SK-N-MC (cell line): ENCODE data around the gene SPATA31E1.
A peak's percentile ranks its signal among the peaks of the same experiment; 100 is the strongest.
"Not testable (repeated sequence)": the region's sequence is repeated elsewhere in the genome, so short reads cannot be mapped to it uniquely, and the experiment has no call there.

Experiments used
- DNase-seq: peaks from one replicate; pipeline ENCODE4 v3.0.0-alpha.2; 2011; ENCODE audit warnings: low read depth, low spot score
- H3K27ac ChIP-seq: fragments of 200-600 bp; sonication (generic); 2 replicates; pipeline ENCODE4 v1.5.1; 2016; ENCODE audit warnings: mixed run types
- H3K36me3 ChIP-seq: fragments of 200-600 bp; sonication (generic); 2 replicates; pipeline ENCODE4 v1.6.1; 2017; ENCODE audit warnings: antibody characterized with exemption, low read length, mixed read lengths; ENCODE audit not compliant: insufficient read depth
- H3K4me3 ChIP-seq: fragments of 200-600 bp; sonication (generic); 2 replicates; pipeline ENCODE4 v1.5.1; 2016
- H3K9ac ChIP-seq: fragments of 200-600 bp; sonication (generic); 2 replicates; pipeline ENCODE4 v1.8.0; 2017; ENCODE audit warnings: mixed run types, mixed read lengths; ENCODE audit not compliant: insufficient read length
- H3K9me3 ChIP-seq: fragments of 200-600 bp; sonication (generic); 2 replicates; pipeline ENCODE4 v1.6.1; 2017; ENCODE audit warnings: low read depth, mild to moderate bottlenecking, antibody characterized with exemption, low read length, moderate library complexity, mixed read lengths
- EZH2 ChIP-seq: fragments of 200-600 bp; sonication (generic); IDR thresholded peaks from one replicate; pipeline ENCODE4 v1.6.1; 2017; ENCODE audit warnings: antibody characterized with exemption
- FOXP2 ChIP-seq: optimal IDR thresholded peaks from 2 replicates; pipeline ENCODE3; 2011; ENCODE audit warnings: mild to moderate bottlenecking, moderate library complexity; ENCODE audit not compliant: insufficient read depth; ENCODE audit errors: extremely low read length, control extremely low read depth
- POLR2AphosphoS5 ChIP-seq: IDR thresholded peaks from 2 replicates; pipeline ENCODE4 v1.6.1; 2012; ENCODE audit warnings: mild to moderate bottlenecking, low read depth, low read length, borderline replicate concordance

SPATA31E1 gene

GRCh38 chr9:87849144-87849758 lies 33.4 kb upstream of the SPATA31E1 start:
- DNase-seq = no peak
- Histone ChIP-seq H3K9me3 (no peaks in the 10 kb centered on the region), H3K27ac (no peak overlapping the region), H3K4me3 (no peak overlapping the region), H3K9ac (no peak overlapping the region), H3K36me3 (no peaks in the 10 kb centered on the region)
- TF ChIP-seq EZH2 (no peak), FOXP2 (no peak), POLR2AphosphoS5 (no peak)

GRCh38 chr9:87850391-87850790 lies 32.3 kb upstream of the SPATA31E1 start:
- TF ChIP-seq FOXP2 = no peak
- no peak overlapping the region for H3K9ac ChIP-seq
- H3K36me3 ChIP-seq = no peaks in the 10 kb centered on the region
- no peak for DNase-seq
- no peak overlapping the region for H3K27ac ChIP-seq
- no peak overlapping the region for H3K4me3 ChIP-seq
- H3K9me3 ChIP-seq = no peaks in the 10 kb centered on the region

- DNase-seq, H3K27ac ChIP-seq, H3K9me3 ChIP-seq, H3K9ac ChIP-seq, H3K36me3 ChIP-seq, H3K4me3 ChIP-seq: not testable (repeated sequence)
Observed at GRCh38 chr9:87851186-87851585, 31.5 kb upstream of the SPATA31E1 start.

GRCh38 chr9:87853302-87853701 lies 29.4 kb upstream of the SPATA31E1 start:
- Histone ChIP-seq H3K27ac (no peak overlapping the region), H3K4me3 (no peak overlapping the region), H3K9ac (no peak overlapping the region), H3K9me3 (no peaks in the 10 kb centered on the region), H3K36me3 (no peaks in the 10 kb centered on the region)
- TF ChIP-seq POLR2AphosphoS5 (no peak), EZH2 (no peak), FOXP2 (no peak)
- no peak for DNase-seq

GRCh38 chr9:87853876-87854579 lies 28.6 kb upstream of the SPATA31E1 start:
- TF ChIP-seq FOXP2 (no peak), EZH2 (no peak), POLR2AphosphoS5 (no peak)
- peak; percentile 35 for DNase-seq
- Histone ChIP-seq H3K4me3 (no peak overlapping the region; the same call in 1 of the 2 replicates), H3K9me3 (no peaks in the 10 kb centered on the region), H3K36me3 (no peaks in the 10 kb centered on the region), H3K27ac (0 out of 2 replicates have a peak overlapping the region, but pooled peaks have one; percentile 35), H3K9ac (no peak overlapping the region)

- no peak overlapping the region for H3K9ac ChIP-seq
- H3K27ac ChIP-seq = no peak overlapping the region
- TF ChIP-seq POLR2AphosphoS5 (no peak), EZH2 (no peak), FOXP2 (no peak)
- H3K9me3 ChIP-seq = no peaks in the 10 kb centered on the region
- DNase-seq = no peak
- H3K36me3 ChIP-seq = no peaks in the 10 kb centered on the region
- no peak overlapping the region for H3K4me3 ChIP-seq
Observed at GRCh38 chr9:87854580-87854955, 28.1 kb upstream of the SPATA31E1 start.

- no peak for DNase-seq
- Histone ChIP-seq H3K9me3 (no peaks in the 10 kb centered on the region), H3K4me3 (no peak overlapping the region), H3K36me3 (no peaks in the 10 kb centered on the region), H3K27ac (no peak overlapping the region), H3K9ac (no peak overlapping the region)
- no peak for TF ChIP-seq EZH2
- TF ChIP-seq FOXP2 = no peak
- TF ChIP-seq POLR2AphosphoS5 = no peak
Observed at GRCh38 chr9:87855061-87855460, 27.6 kb upstream of the SPATA31E1 start.

GRCh38 chr9:87857141-87857947 lies 25.3 kb upstream of the SPATA31E1 start:
- H3K27ac ChIP-seq = no peak overlapping the region
- TF ChIP-seq FOXP2 (no peak), EZH2 (no peak), POLR2AphosphoS5 (no peak)
- DNase-seq = no peak
- H3K9ac ChIP-seq = no peak overlapping the region
- H3K36me3 ChIP-seq = no peaks in the 10 kb centered on the region
- 0 out of 2 replicates have a peak, but pooled peaks cover 6% of the 10 kb centered on the region for H3K9me3 ChIP-seq
- H3K4me3 ChIP-seq = no peak overlapping the region

- TF ChIP-seq POLR2AphosphoS5 = no peak
- no peak for TF ChIP-seq FOXP2
- Histone ChIP-seq H3K27ac (no peak overlapping the region), H3K4me3 (no peak overlapping the region), H3K9ac (no peak overlapping the region), H3K36me3 (no peaks in the 10 kb centered on the region), H3K9me3 (0 out of 2 replicates have a peak, but pooled peaks cover 6% of the 10 kb centered on the region)
- DNase-seq = no peak
Observed at GRCh38 chr9:87857948-87858335, 24.7 kb upstream of the SPATA31E1 start.
